ENCODE results near the gene TRIP13.

DNA sequence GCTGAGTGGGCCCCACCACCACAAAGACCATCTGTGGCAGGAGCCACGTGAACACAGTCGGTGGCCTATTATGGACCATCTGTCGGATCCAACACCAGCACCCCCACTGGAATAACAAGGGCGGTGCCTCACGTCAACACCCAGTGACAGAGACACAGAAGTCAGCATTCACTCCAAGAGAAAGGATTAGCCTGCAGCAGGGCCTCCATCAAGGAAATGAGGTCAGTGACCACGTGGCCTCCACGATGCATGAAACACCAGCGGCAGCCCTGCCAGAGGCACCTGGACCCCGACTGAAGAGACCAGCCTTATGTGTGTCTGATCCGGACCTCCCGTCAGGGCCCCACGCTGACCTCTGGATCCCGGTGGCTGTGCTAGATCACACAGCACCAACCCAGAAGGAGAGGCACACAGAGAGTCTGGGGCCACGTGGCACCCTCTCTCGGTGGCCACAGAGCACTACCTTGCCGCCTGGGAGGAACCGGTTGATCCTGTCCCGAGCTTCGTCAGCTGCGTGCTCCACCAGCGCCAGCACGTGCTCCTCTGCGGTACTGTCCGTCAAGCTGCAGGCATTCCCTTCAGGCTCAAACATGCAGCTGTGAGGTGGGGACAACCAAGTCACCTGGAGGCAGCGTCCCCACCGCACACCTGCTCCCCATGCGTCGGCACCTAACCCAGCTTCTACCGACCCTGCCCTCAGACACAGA is 9.1 kb upstream of the TRIP13 start:
- TF ChIP-seq, protein P1, sequence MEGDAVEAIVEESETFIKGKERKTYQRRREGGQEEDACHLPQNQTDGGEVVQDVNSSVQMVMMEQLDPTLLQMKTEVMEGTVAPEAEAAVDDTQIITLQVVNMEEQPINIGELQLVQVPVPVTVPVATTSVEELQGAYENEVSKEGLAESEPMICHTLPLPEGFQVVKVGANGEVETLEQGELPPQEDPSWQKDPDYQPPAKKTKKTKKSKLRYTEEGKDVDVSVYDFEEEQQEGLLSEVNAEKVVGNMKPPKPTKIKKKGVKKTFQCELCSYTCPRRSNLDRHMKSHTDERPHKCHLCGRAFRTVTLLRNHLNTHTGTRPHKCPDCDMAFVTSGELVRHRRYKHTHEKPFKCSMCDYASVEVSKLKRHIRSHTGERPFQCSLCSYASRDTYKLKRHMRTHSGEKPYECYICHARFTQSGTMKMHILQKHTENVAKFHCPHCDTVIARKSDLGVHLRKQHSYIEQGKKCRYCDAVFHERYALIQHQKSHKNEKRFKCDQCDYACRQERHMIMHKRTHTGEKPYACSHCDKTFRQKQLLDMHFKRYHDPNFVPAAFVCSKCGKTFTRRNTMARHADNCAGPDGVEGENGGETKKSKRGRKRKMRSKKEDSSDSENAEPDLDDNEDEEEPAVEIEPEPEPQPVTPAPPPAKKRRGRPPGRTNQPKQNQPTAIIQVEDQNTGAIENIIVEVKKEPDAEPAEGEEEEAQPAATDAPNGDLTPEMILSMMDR (conservative IDR thresholded peaks at IDR 0.05), result no peak
- no peak for TF ChIP-seq ZFX (IDR thresholded peaks at IDR 0.05)
